CD4-positive, alpha-beta T cell treated with Interleukin-12 subunit alpha and Interleukin-12 subunit beta, for 1 hour (primary cell): ENCODE measurements around the gene TMTC2.
"Not testable (repeated sequence)": the region's sequence is repeated elsewhere in the genome, so short reads cannot be mapped to it uniquely, and the experiment has no call there.

Experiments
- DNase-seq: peaks from one replicate; pipeline ENCODE4 v3.0.0-alpha.2; 2020

Gene TMTC2

DNA sequence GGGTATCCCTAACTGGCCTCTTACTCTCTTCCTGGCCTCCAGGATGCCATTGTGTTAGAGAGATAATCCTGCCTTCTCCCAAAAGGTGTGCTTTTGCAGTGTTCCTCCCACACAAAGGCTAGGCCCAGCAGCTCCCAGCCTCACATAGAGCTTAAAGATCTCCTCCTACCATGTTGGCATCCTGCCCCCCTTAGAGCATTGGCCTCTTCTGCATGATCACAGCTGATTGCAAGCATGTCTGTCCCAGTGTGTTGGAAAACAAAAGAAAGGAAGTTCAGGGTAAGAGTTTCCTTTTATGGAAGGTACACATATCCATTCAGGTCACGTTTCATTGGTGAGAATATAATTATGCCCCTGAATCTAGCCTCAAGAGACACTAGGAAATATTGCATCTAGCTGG, 405.4 kb downstream of the TMTC2 start:
- no peak for DNase-seq

DNA sequence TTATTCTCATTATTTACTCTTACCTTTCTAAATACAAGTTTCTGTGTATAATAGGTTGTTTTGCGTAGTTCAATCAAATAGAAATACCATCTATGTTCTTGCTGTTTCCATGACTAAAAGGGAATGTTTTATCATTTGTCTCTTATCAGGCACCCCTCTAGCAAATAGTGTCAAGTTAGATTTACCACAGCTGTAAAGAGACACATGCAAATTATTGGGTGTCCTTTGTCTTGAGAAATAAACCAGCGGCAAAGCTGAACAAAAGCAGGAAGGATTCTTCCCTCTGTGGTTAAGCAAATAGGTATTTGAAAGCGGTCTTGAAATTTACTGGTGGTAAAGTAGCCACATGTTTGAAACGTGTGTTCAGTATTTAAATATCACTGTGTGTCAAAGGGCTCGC, 405.9 kb downstream of the TMTC2 start:
- DNase-seq = no peak

GRCh38 chr12:83093426-83093825, 406.7 kb downstream of the TMTC2 start:
- no peak for DNase-seq

- DNase-seq = no peak
These were observed 411.1 kb downstream of the TMTC2 start for GRCh38 chr12:83097643-83098342.

- no peak for DNase-seq
These were observed 412.7 kb downstream of the TMTC2 start for GRCh38 chr12:83099436-83099835.

GRCh38 chr12:83102499-83102898, 415.8 kb downstream of the TMTC2 start:
- DNase-seq = no peak

DNA sequence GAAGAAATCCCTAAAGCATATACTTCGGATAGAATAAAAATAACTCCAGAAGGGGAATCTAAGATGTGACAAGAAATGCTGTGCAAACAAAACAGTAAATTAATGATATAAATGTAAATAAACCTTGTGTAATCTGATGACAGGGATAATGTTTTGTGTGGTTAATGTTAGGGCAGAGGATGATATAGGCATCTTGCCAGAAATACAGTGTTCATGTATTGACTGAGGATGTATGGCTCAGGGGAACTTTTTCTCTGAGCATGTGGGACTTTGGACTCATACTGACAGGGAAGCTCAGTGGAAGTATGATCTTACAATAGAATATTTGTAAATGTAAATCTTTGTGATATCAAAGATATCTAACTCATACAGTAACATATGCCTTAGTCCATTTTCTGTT, 420.2 kb downstream of the TMTC2 start:
- no peak for DNase-seq

GRCh38 chr12:83110424-83110823, 423.7 kb downstream of the TMTC2 start:
- DNase-seq = no peak

DNA sequence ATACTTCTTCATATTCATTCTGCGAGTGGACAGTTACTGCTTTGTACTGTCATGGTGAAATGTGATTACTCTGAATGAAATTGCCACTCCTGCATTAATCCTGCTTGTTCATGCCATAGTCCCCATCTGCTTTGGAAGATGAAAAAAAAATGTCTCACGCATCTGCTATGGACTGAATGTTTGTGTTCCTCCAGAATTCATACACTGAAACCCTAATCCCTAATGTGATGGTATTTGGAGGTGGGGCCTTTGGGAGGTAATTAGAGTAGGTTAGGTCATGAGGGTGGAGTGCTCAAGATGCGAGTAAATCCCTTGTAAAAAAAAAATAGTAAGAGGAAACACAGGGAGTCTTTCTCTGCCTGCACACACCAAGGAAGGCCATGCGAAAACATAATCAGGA, 427.2 kb downstream of the TMTC2 start:
- DNase-seq = no peak

GRCh38 chr12:83114966-83115365, 428.3 kb downstream of the TMTC2 start:
- no peak for DNase-seq

- not testable (repeated sequence) for DNase-seq
These were observed 431.2 kb downstream of the TMTC2 start for GRCh38 chr12:83117926-83118325.

DNA sequence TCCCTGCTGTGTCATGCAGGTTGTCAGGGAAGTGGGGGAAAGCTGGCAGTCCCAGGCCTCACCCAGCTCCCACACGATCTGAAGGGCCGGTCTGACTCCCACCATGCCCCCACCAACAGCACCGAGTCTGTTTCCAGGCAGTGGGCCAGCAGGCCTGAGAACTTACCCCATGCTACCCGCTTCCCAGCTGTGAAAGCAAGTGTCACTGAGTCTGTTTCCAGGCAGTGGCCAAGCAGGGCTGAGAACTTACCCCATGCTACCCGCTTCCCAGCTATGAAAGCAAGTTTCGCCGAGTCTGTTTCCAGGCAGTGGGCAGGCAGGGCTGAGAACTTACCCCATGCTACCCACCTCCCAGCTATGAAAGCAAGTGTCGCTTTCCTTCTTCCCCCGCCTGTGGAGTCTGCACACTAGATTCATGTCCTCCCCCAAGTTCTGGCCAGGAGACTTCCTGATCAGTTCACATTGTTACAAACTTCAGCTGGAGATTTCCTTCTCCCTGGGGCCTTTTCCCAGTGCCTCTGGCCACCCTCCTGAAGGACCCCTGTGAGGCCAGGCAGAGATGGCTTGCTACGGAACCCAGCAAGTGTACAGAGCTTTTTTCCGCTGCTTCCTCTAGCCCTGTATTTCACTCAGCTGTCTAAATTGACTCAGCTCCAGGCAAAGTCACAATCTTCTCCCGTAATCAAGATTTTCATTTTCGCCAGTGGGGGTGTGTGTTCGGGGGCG, 435.4 kb downstream of the TMTC2 start:
- DNase-seq = no peak

DNA sequence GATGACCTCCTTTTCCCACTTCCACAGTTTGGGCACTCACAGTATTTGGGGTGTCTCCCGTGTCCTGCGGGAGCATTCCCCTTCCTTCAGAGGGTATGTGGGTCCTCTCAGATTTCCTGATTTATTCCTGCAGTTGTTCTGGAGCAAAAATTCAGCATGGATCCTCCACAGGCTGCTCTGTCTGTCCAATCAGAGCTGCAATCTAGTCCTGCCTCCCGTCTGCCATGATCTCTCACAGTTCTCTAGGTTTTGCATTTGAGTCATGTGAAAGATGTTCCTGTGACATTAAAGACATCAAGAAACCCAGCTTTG, 435.9 kb downstream of the TMTC2 start:
- DNase-seq = no peak

DNA sequence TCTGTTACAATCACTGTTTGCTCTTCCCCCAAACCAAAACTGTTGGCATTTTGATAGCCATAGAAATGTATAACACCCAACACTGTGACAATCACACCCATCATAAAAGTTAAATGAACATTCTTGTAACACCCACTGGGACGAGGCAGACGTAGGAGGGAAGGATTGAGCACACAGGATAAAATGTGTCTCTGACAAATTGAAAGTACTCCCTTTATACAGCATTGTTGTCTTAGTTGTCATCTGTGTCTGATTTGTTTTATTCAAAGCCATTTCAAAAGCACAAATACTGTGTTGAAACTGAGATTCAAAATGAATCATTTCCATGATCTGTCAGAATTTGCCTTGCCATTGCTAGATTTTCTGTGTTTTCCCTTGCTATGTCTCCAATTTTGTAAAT, 436.3 kb downstream of the TMTC2 start:
- no peak for DNase-seq

- DNase-seq = no peak
These were observed 441.8 kb downstream of the TMTC2 start for GRCh38 chr12:83128540-83128939.

GRCh38 chr12:83130178-83130577, 443.5 kb downstream of the TMTC2 start:
- DNase-seq = no peak

GRCh38 chr12:83132360-83132759, 445.7 kb downstream of the TMTC2 start:
- DNase-seq = no peak

DNA sequence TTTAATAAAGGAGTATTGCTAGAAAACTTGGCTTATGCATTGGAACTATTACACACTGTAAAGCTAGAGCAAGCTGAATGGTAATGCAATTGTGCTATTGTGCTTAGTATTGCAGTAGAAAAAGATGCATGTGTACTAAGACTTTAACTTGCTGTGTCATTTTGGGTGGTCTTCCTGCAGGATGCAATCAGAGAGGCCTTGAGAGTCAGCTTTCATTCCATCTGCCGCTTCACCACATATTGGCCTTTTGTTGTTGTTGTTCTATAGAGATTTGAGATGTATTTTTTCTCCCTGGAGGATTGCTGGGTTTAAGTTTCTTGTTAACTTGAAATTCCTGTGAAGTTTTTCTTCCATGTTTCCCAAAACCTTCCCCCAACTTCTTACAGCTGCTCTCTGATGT, 449.7 kb downstream of the TMTC2 start:
- no peak for DNase-seq

DNA sequence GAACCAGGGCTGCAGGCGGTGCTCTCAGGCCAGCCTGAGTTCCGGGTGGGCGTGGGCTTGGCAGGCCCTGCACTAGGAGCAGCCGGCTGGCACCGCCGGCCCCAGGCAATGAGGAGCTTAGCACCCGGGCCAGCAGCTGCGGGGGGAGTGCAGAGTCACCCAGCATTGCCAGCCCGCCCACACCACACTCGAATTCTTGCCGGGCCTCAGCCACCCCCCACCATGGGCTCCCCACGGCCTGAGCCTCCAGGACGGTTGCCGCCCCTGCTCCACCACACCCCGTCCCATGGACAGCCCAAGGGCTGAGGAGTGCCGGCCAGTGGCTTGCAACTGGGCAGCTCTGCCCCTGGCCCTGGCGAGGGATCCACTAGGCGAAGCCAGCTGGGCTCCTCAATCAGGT, 453.4 kb downstream of the TMTC2 start:
- DNase-seq = no peak

DNA sequence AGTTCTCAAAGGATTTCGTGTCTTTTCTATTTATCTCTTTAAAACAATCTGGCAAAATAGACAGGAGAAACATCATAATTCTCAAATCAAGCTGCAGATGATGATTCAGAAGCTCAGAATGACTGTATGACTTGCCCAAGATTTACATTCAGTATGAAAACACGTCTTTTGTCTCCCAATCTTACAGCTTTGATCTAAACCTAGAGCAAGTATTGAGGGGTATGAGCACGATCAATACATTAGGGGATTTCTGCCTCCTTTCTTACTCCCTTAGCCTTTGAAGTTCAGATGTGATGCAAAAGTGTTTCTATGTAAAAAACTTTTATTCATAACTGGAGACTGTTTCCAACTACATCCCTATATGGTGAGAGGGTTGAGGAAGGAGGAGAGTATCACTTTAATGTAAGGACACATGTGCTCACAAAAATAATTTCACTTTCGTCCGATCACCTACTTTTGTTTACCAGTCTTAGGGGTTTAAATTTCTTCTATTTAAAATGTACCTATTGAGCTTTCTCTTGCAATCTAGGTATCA, 454.8 kb downstream of the TMTC2 start:
- DNase-seq = no peak

- no peak for DNase-seq
These were observed 456.2 kb downstream of the TMTC2 start for GRCh38 chr12:83142914-83143313.

- DNase-seq = no peak
These were observed 457.2 kb downstream of the TMTC2 start for GRCh38 chr12:83143950-83144349.

- DNase-seq = no peak
These were observed 458.7 kb downstream of the TMTC2 start for GRCh38 chr12:83145325-83145840.

GRCh38 chr12:83147341-83147740, 460.6 kb downstream of the TMTC2 start:
- no peak for DNase-seq
